A549 (cell line): ENCODE data around the gene RPS6KB1.

ENCODE experiments used
- CEBPB ChIP-seq, 2 experiments: fragments of >200 bp in 1 of 2; sonication (Bioruptor Twin) in 1 of 2; formaldehyde crosslinking in 1 of 2; IDR thresholded peaks; 2 replicates each; pipeline ENCODE4 v1.6.1; 2012 to 2016
- CHD4 ChIP-seq: fragments of 200-600 bp; sonication (generic); IDR thresholded peaks from 2 replicates; pipeline ENCODE4 v1.6.1; 2016; ENCODE audit warnings: antibody characterized with exemption, mild to moderate bottlenecking, borderline replicate concordance
- CTCF ChIP-seq: fragments of >200 bp; sonication (Bioruptor Twin); formaldehyde crosslinking; IDR thresholded peaks from 3 replicates; pipeline ENCODE4 v1.5.1; 2016
- EHMT2 ChIP-seq: fragments of 200-600 bp; sonication (generic); IDR thresholded peaks from 2 replicates; pipeline ENCODE4 v1.6.1; 2016; ENCODE audit warnings: antibody characterized with exemption, low read depth, mild to moderate bottlenecking, moderate library complexity
- FOSL2 ChIP-seq, 2 experiments: fragments of 450-650 bp in 1 of 2; fragments of >200 bp in 1 of 2; sonication (Bioruptor Twin) in 1 of 2; formaldehyde crosslinking; IDR thresholded peaks; 2 replicates each; pipeline versions ENCODE4 v1.5.0 to v1.6.1; 2016 to 2020; ENCODE audit warnings: mild to moderate bottlenecking in 1 of 2, moderate library complexity in 1 of 2
- FOXS1 ChIP-seq: fragments of 250-450 bp; sonication (Bioruptor Pico); IDR thresholded peaks from 2 replicates; pipeline ENCODE4 v1.5.0; 2020; ENCODE audit warnings: mild to moderate bottlenecking, moderate library complexity
- MAFK ChIP-seq: fragments of 450-650 bp; IDR thresholded peaks from 2 replicates; pipeline ENCODE4 v1.6.1; 2014; ENCODE audit not compliant: partially characterized antibody
- NFE2L2 ChIP-seq: fragments of 150-350 bp; conservative IDR thresholded peaks from 2 replicates; pipeline ENCODE4 v1.6.1; 2014; ENCODE audit warnings: low read length
- POLR2A ChIP-seq: IDR thresholded peaks from 2 replicates; pipeline ENCODE4 v1.6.1; 2012; ENCODE audit warnings: mild to moderate bottlenecking, low read length
- RAD21 ChIP-seq, 2 experiments: fragments of >200 bp in 1 of 2; sonication (Bioruptor Twin) in 1 of 2; formaldehyde crosslinking in 1 of 2; IDR thresholded peaks in 1 of 2; conservative IDR thresholded peaks in 1 of 2; 2 replicates in 1 of 2; 3 replicates in 1 of 2; pipeline ENCODE4 v1.6.1; 2012 to 2018; ENCODE audit warnings: inconsistent platforms in 1 of 2
- RFX5 ChIP-seq: fragments of 450-650 bp; IDR thresholded peaks from 2 replicates; pipeline ENCODE4 v1.7.1; 2014; ENCODE audit warnings: antibody characterized with exemption, mild to moderate bottlenecking, moderate library complexity
- TP53 ChIP-seq: fragments of 250-450 bp; sonication (Bioruptor Pico); IDR thresholded peaks from 2 replicates; pipeline ENCODE4 v1.5.0; 2021; ENCODE audit warnings: mild to moderate bottlenecking, moderate library complexity
- USF2 ChIP-seq: fragments of 450-650 bp; IDR thresholded peaks from 2 replicates; pipeline ENCODE4 v1.6.1; 2014; ENCODE audit warnings: antibody characterized with exemption
- ZFP36 ChIP-seq: fragments of 450-650 bp; IDR thresholded peaks from 2 replicates; pipeline ENCODE4 v1.6.1; 2014; ENCODE audit warnings: borderline replicate concordance; ENCODE audit not compliant: partially characterized antibody

- TF ChIP-seq NFE2L2 (no peak), POLR2A (no peak), ZFP36 (no peak), FOSL2 (IDR thresholded peaks at IDR 0.05) (no peak), FOSL2 (CRISPR knock-in tag; IDR thresholded peaks at IDR 0.05) (no peak), CTCF (no peak), CHD4 (no peak), TP53 (CRISPR knock-in tag) (no peak), EHMT2 (no peak), RFX5 (no peak), MAFK (no peak), RAD21 (conservative IDR thresholded peaks at IDR 0.05 in 1 of 2, IDR thresholded peaks at IDR 0.05 in 1 of 2) (no peak), FOXS1 (CRISPR knock-in tag) (no peak), USF2 (no peak), CEBPB (IDR thresholded peaks at IDR 0.05) (no peak)
These were observed 18.5 kb upstream of the RPS6KB1 start for GRCh38 chr17:59874376-59874775.
